H1 (cell line): ENCODE measurements around the gene MYO5B. TPM values are rescaled to one million over a fixed set of nuclear protein-coding genes. Genes with fewer than 3 reads are reported as not detected.

Experiments
- CTCF ChIA-PET: fragments of 300-600 bp; sonication (Branson Sonifier 250); formaldehyde crosslinking; loops from one replicate; lab custom pipeline; 2021; ENCODE audit not compliant: partially characterized antibody; lab: Charles Lee
- POLR2A ChIA-PET: fragments of 300-600 bp; sonication (Branson Sonifier 250); formaldehyde crosslinking; loops from one replicate; lab custom pipeline; 2021; ENCODE audit warnings: inconsistent platforms; ENCODE audit not compliant: partially characterized antibody; lab: Charles Lee
- DNase-seq, 2 experiments: peaks; one replicate each; pipeline versions ENCODE4 v3.0.0 to v3.0.0-alpha.2; 2010 to 2022; ENCODE audit warnings: low spot score in 2 of 2, low read depth in 1 of 2, mixed read lengths in 1 of 2
- FAIRE-seq: peaks from 2 replicates; lab custom pipeline; 2011; peaks lifted over from hg19 to GRCh38; lab: Jason Lieb, UNC
- H2AFZ ChIP-seq: 2 replicates; pipeline ENCODE4 v1.8.1; 2012; ENCODE audit warnings: low read length, inconsistent platforms
- H2AK5ac ChIP-seq: 2 replicates; pipeline ENCODE4 v1.6.1; 2013; ENCODE audit warnings: low read depth, low read length
- H2BK120ac ChIP-seq: replicated peaks from 2 replicates; pipeline ENCODE3; 2013; ENCODE audit warnings: low read depth, low read length, inconsistent platforms
- H2BK12ac ChIP-seq: 2 replicates; pipeline ENCODE4 v1.6.1; 2013; ENCODE audit warnings: low read depth, low read length
- H2BK15ac ChIP-seq: 2 replicates; pipeline ENCODE4 v1.6.1; 2013; ENCODE audit warnings: low read length
- H2BK20ac ChIP-seq: 2 replicates; pipeline ENCODE4 v1.6.1; 2013; ENCODE audit warnings: low read length
- H2BK5ac ChIP-seq: 2 replicates; pipeline ENCODE4 v1.6.1; 2013; ENCODE audit warnings: low read depth, low read length
- H3K14ac ChIP-seq: 2 replicates; pipeline ENCODE4 v1.6.1; 2013; ENCODE audit warnings: inconsistent platforms; ENCODE audit not compliant: insufficient read length
- H3K18ac ChIP-seq: 2 replicates; pipeline ENCODE4 v1.6.1; 2013; ENCODE audit warnings: low read length; ENCODE audit errors: extremely low read depth
- H3K23ac ChIP-seq: 2 replicates; pipeline ENCODE4 v1.6.1; 2013; ENCODE audit warnings: inconsistent platforms; ENCODE audit not compliant: insufficient read length
- H3K23me2 ChIP-seq: 2 replicates; pipeline ENCODE4 v1.6.1; 2013; ENCODE audit warnings: low read depth, low read length
- H3K27ac ChIP-seq: 2 replicates; pipeline ENCODE4 v1.6.1; 2011; ENCODE audit warnings: low read depth, low read length, inconsistent platforms
- H3K27me3 ChIP-seq, 4 experiments: replicated peaks in 1 of 4; 1 replicate in 1 of 4; 2 replicates in 3 of 4; pipeline versions ENCODE4 v1.6.1 to v1.8.1; 2011 to 2013; ENCODE audit warnings: low read length in 3 of 4, mild to moderate bottlenecking in 3 of 4, inconsistent platforms in 2 of 4, mixed read lengths in 2 of 4, moderate library complexity in 1 of 4; ENCODE audit not compliant: control insufficient read depth in 3 of 4, insufficient read depth in 3 of 4; ENCODE audit errors: extremely low read depth in 1 of 4
- H3K36me3 ChIP-seq, 4 experiments: 2 replicates each; pipeline versions ENCODE4 v1.6.1 to v1.8.1; 2011 to 2013; ENCODE audit warnings: mild to moderate bottlenecking in 4 of 4, low read length in 3 of 4, moderate library complexity in 2 of 4, control low read depth in 1 of 4, inconsistent platforms in 1 of 4; ENCODE audit not compliant: insufficient read depth in 4 of 4, control insufficient read depth in 2 of 4
- H3K4ac ChIP-seq: replicated peaks from 2 replicates; pipeline ENCODE3; 2013; ENCODE audit warnings: low read length, low read depth, mixed read lengths, inconsistent platforms; ENCODE audit not compliant: insufficient read length
- H3K4me1 ChIP-seq, 4 experiments: replicated peaks in 1 of 4; 1 replicate in 1 of 4; 2 replicates in 3 of 4; pipeline versions ENCODE4 v1.6.1 to v1.8.1; 2011 to 2013; ENCODE audit warnings: low read length in 3 of 4, inconsistent platforms in 2 of 4, mixed read lengths in 1 of 4; ENCODE audit not compliant: insufficient read depth in 4 of 4, control insufficient read depth in 3 of 4
- H3K4me2 ChIP-seq, 2 experiments: 2 replicates each; pipeline versions ENCODE4 v1.6.1 to v1.8.1; 2011 to 2013; ENCODE audit warnings: low read depth in 2 of 2, low read length in 2 of 2, control low read depth in 1 of 2, inconsistent platforms in 1 of 2, mild to moderate bottlenecking in 1 of 2; ENCODE audit not compliant: insufficient read depth in 1 of 2
- H3K4me3 ChIP-seq, 4 experiments: fragments of 200-600, 300-600 bp in 1 of 4; sonication (generic), shearing (Covaris generic), sonication (Bioruptor Twin) in 1 of 4; 2 replicates each; pipeline versions ENCODE4 v1.5.1 to v1.8.1; 2011 to 2016; ENCODE audit warnings: low read length in 4 of 4, low read depth in 3 of 4, control low read depth in 2 of 4, inconsistent platforms in 2 of 4, mild to moderate bottlenecking in 2 of 4, mixed read lengths in 1 of 4, moderate library complexity in 1 of 4; ENCODE audit not compliant: insufficient read depth in 2 of 4; ENCODE audit errors: extremely low read depth in 1 of 4
- H3K56ac ChIP-seq: replicated peaks from 2 replicates; pipeline ENCODE3; 2013; ENCODE audit warnings: low read depth, mild to moderate bottlenecking, mixed read lengths, low read length, inconsistent platforms; ENCODE audit not compliant: insufficient read length
- H3K79me1 ChIP-seq: 2 replicates; pipeline ENCODE4 v1.6.1; 2013; ENCODE audit warnings: low read depth, low read length, control low read depth
- H3K79me2 ChIP-seq, 2 experiments: 2 replicates each; pipeline versions ENCODE4 v1.6.1 to v1.8.1; 2012 to 2013; ENCODE audit warnings: low read length in 2 of 2, mild to moderate bottlenecking in 2 of 2, inconsistent platforms in 1 of 2; ENCODE audit not compliant: insufficient read depth in 2 of 2, control insufficient read depth in 1 of 2
- H3K9ac ChIP-seq, 4 experiments: replicated peaks in 1 of 4; 1 replicate in 1 of 4; 2 replicates in 3 of 4; pipeline versions ENCODE4 v1.6.1 to v1.8.1; 2011 to 2013; ENCODE audit warnings: low read depth in 3 of 4, low read length in 3 of 4, control low read depth in 2 of 4, mild to moderate bottlenecking in 2 of 4, moderate library complexity in 2 of 4, inconsistent platforms in 1 of 4; ENCODE audit errors: extremely low read depth in 1 of 4
- H3K9me3 ChIP-seq, 2 experiments: 2 replicates each; pipeline versions ENCODE4 v1.6.1 to v1.8.1; 2012 to 2013; ENCODE audit warnings: mild to moderate bottlenecking in 2 of 2, moderate library complexity in 2 of 2, control low read depth in 1 of 2, inconsistent platforms in 1 of 2, low read depth in 1 of 2, low read length in 1 of 2, mixed read lengths in 1 of 2; ENCODE audit not compliant: insufficient read depth in 2 of 2
- H4K20me1 ChIP-seq, 2 experiments: replicated peaks in 1 of 2; 2 replicates each; pipeline versions ENCODE3 to v1.8.1; 2011 to 2013; ENCODE audit warnings: inconsistent platforms in 2 of 2, low read length in 2 of 2, mild to moderate bottlenecking in 1 of 2; ENCODE audit not compliant: insufficient read depth in 2 of 2, control insufficient read depth in 1 of 2
- H4K5ac ChIP-seq: 2 replicates; pipeline ENCODE4 v1.6.1; 2013; ENCODE audit warnings: low read length, low read depth, mixed read lengths, inconsistent platforms; ENCODE audit not compliant: insufficient read length
- H4K8ac ChIP-seq: 2 replicates; pipeline ENCODE4 v1.8.0; 2013; ENCODE audit warnings: mild to moderate bottlenecking, moderate library complexity, low read length, inconsistent platforms; ENCODE audit not compliant: insufficient read depth; ENCODE audit errors: extremely low read depth
- H4K91ac ChIP-seq: replicated peaks from 2 replicates; pipeline ENCODE3; 2013; ENCODE audit warnings: low read length, mixed read lengths, inconsistent platforms; ENCODE audit not compliant: insufficient read length
- ATF2 ChIP-seq: IDR thresholded peaks from 2 replicates; pipeline ENCODE4 v1.6.1; 2012; ENCODE audit warnings: low read length, inconsistent platforms
- EZH2 ChIP-seq: fragments of 200-600 bp; sonication (generic); IDR thresholded peaks from 2 replicates; pipeline ENCODE4 v1.7.1; 2012; ENCODE audit warnings: low read depth, mild to moderate bottlenecking, moderate library complexity, low read length, inconsistent platforms; ENCODE audit not compliant: severe bottlenecking
- JUND ChIP-seq: IDR thresholded peaks from 2 replicates; pipeline ENCODE4 v1.6.1; 2011; ENCODE audit warnings: mild to moderate bottlenecking, improper control_type of control experiment, low read length
- MAFK ChIP-seq: IDR thresholded peaks from 2 replicates; pipeline ENCODE4 v1.6.1; 2012; ENCODE audit warnings: low read depth, mild to moderate bottlenecking, improper control_type of control experiment, low read length
- SP4 ChIP-seq: IDR thresholded peaks from 2 replicates; pipeline ENCODE4 v1.6.1; 2012; ENCODE audit warnings: low read length, inconsistent platforms
- ZNF274 ChIP-seq: IDR thresholded peaks from 2 replicates; pipeline ENCODE4 v1.7.0; 2012; ENCODE audit warnings: low read length, borderline replicate concordance; ENCODE audit errors: extremely low read depth
- WGBS, 2 experiments: shearing (Covaris generic) in 1 of 2; methylation state at CpG; one replicate each; pipeline versions ENCODE4 v1.1.6 to v1.1.7; 2013 to 2015; ENCODE audit warnings: low lambda C conversion rate in 2 of 2, mixed read lengths in 2 of 2, inconsistent platforms in 1 of 2, low coverage in 1 of 2, missing lambda C conversion rate in 1 of 2; ENCODE audit not compliant: insufficient replicate concordance in 2 of 2, insufficient coverage in 1 of 2, insufficient read length in 1 of 2; ENCODE audit errors: extremely low coverage in 1 of 2, missing lambda C conversion rate in 1 of 2; 5-methylcytosine and 5-hydroxymethylcytosine counted together
- polyA plus RNA-seq, 7 experiments: library from polyadenylated mRNA; depleted of rRNA in 3 of 7; stranded (reverse) in 5 of 7; unstranded in 2 of 7; fragments of >200 nt in 5 of 7; fragments of 200-250 nt in 2 of 7; gene quantifications; 1 replicate in 5 of 7; 2 replicates in 1 of 7; 4 replicates in 1 of 7; pipeline versions ENCODE4 v1.2.1 to v1.2.3, GENCODE V29; 2011 to 2013; ENCODE audit warnings: missing spikeins in 2 of 7, mixed read lengths in 2 of 7
- total RNA-seq: library from RNA; stranded (reverse); fragmentation: NEBNext Ultra II Directional; extraction: Animal tissue kit (Norgen Biotek cat#: 25700); gene quantifications from 2 replicates; pipeline ENCODE4 v1.2.1, GENCODE V29; 2021
- TF ChIP-seq, protein P1 (sequence below): IDR thresholded peaks from 2 replicates; pipeline ENCODE4 v1.6.1; 2012; ENCODE audit warnings: inconsistent platforms

Gene MYO5B
- total and polyA plus RNA-seq, 2 of the 8 experiments (the other 6 are each of a cell fraction or from before 2014, with no cell fraction given): 6.4 to 7.7 TPM

GRCh38 chr18:50199921-50200320 is 5.0 kb upstream of the MYO5B start:
- no peak for TF ChIP-seq ATF2
- TF ChIP-seq JUND: no peak
- TF ChIP-seq EZH2: no peak
- TF ChIP-seq MAFK: no peak
- TF ChIP-seq, protein P1, sequence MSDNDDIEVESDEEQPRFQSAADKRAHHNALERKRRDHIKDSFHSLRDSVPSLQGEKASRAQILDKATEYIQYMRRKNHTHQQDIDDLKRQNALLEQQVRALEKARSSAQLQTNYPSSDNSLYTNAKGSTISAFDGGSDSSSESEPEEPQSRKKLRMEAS: no peak
- TF ChIP-seq SP4: no peak
- no peak for TF ChIP-seq ZNF274
- Histone ChIP-seq H3K56ac (no peak overlapping the region), H2BK5ac (no peak overlapping the region), H3K14ac (no peak overlapping the region), H3K23ac (no peak overlapping the region), H3K27ac (no peak overlapping the region), H2BK20ac (no peak overlapping the region), H3K18ac (no peak overlapping the region), H2AFZ (no peak overlapping the region), H4K8ac (no peak overlapping the region), H4K91ac (no peak overlapping the region), H3K23me2 (peaks cover 4% of the 10 kb centered on the region; the same call in 1 of the 2 replicates), H3K79me1 (no peaks in the 10 kb centered on the region), H3K4me3 (no peak overlapping the region), H3K4me2 (no peak overlapping the region), H3K36me3 (no peaks in the 10 kb centered on the region), H3K79me2 (no peaks in the 10 kb centered on the region), H2AK5ac (no peak overlapping the region), H4K5ac (no peak overlapping the region), H3K9ac (no peak overlapping the region), H3K27me3 (peaks cover 3 to 21% (median 14%) of the 10 kb centered on the region in 4 experiments), H3K4me1 (no peaks in the 10 kb centered on the region; a peak in 1 of 7 replicates), H3K4ac (no peak overlapping the region), H4K20me1 (no peaks in the 10 kb centered on the region), H2BK15ac (no peak overlapping the region), H3K9me3 (no peaks in the 10 kb centered on the region), H2BK12ac (no peak overlapping the region), H2BK120ac (no peak overlapping the region)
- ChIA-PET POLR2A (no interaction called here), CTCF (no interaction called here)
- DNase-seq (no peak), FAIRE-seq (no peak)
- 95% methylated on average over 1 of the region's 1 CpG; no CpG with 5 or more reads in 1 of the 2 experiments for WGBS, 2 experiments
